Ascending aorta (tissue), 2 donors: ENCODE results near the gene MYO1E. TPM values are rescaled to one million over a fixed set of nuclear protein-coding genes. Genes with fewer than 3 reads are reported as not detected.

Experiments
- DNase-seq, 2 donors: peaks; one replicate each; pipeline ENCODE4 v3.0.0-alpha.2; 2019; ENCODE audit warnings: low spot score in 2 of 2
- H3K27ac ChIP-seq, 2 donors: fragments of 200-600 bp; sonication (generic); one replicate each; pipeline ENCODE4 v1.5.1; 2016 to 2017; ENCODE audit warnings: mild to moderate bottlenecking in 1 of 2
- H3K27me3 ChIP-seq: fragments of 200-600 bp; sonication (generic); one replicate; pipeline ENCODE4 v1.5.1; 2017
- H3K36me3 ChIP-seq, 2 donors: fragments of 200-600 bp; sonication (generic); one replicate each; pipeline ENCODE4 v1.5.1; 2016
- H3K4me1 ChIP-seq, 2 donors: fragments of 200-600 bp; sonication (generic); one replicate each; pipeline ENCODE4 v1.5.1; 2016 to 2017; ENCODE audit warnings: mild to moderate bottlenecking in 1 of 2
- H3K4me3 ChIP-seq, 2 donors: fragments of 200-600 bp; sonication (generic); one replicate each; pipeline ENCODE4 v1.5.1; 2016 to 2017; ENCODE audit warnings: mild to moderate bottlenecking in 1 of 2
- H3K9me3 ChIP-seq, 2 donors: fragments of 200-600 bp; sonication (generic); one replicate each; pipeline ENCODE4 v1.5.1; 2016
- intact Hi-C: fragments of 100-400 bp; cut with DNase I; formaldehyde crosslinking; loops from one replicate; pipeline ENCODE4 v1.15.1; 2023
- total RNA-seq: library from RNA; depleted of rRNA; stranded (reverse); fragments of >200 nt; gene quantifications from one replicate; pipeline ENCODE4 v1.1.0, GENCODE V29; 2016
- TF ChIP-seq, protein P1 (sequence below), 3 experiments: fragments of 200-600 bp in 2 of 3; fragments of 450-650 bp in 1 of 3; sonication (generic) in 2 of 3; IDR thresholded peaks; one replicate each; pipeline ENCODE4 v1.5.1; 2016 to 2019; ENCODE audit warnings: antibody characterized with exemption in 3 of 3, mild to moderate bottlenecking in 1 of 3, moderate library complexity in 1 of 3

Gene MYO1E
- total RNA-seq, 1 donor from 2014 or later: 48.0 TPM

DNA sequence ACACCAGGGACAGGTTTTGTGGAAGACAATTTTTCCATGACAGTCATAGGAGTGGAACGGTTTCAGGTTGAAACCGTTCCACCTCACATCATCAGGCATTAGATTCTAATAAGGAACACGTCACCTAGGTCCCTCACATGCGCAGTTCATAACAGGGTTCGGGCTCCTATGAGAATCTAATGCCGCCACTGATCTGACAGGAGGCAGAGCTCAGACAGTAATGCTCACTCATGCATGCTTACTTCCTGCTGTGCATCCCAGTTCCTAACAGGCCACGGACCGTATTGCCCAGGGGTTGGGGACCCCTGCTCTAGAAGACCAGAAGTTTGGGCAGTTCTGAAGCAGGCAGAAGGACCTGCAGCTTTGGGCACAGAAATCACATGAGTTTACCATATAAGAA, 61.5 kb downstream of the MYO1E start:
- TF ChIP-seq, protein P1, sequence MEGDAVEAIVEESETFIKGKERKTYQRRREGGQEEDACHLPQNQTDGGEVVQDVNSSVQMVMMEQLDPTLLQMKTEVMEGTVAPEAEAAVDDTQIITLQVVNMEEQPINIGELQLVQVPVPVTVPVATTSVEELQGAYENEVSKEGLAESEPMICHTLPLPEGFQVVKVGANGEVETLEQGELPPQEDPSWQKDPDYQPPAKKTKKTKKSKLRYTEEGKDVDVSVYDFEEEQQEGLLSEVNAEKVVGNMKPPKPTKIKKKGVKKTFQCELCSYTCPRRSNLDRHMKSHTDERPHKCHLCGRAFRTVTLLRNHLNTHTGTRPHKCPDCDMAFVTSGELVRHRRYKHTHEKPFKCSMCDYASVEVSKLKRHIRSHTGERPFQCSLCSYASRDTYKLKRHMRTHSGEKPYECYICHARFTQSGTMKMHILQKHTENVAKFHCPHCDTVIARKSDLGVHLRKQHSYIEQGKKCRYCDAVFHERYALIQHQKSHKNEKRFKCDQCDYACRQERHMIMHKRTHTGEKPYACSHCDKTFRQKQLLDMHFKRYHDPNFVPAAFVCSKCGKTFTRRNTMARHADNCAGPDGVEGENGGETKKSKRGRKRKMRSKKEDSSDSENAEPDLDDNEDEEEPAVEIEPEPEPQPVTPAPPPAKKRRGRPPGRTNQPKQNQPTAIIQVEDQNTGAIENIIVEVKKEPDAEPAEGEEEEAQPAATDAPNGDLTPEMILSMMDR (IDR thresholded peaks at IDR 0.05): no peak
- no peak for DNase-seq
- no peaks in the 10 kb centered on the region for H3K36me3 ChIP-seq
- H3K27me3 ChIP-seq: no peaks in the 10 kb centered on the region
- peaks cover 38 to 49% of the 10 kb centered on the region in 2 donors for H3K4me1 ChIP-seq
- no peaks in the 10 kb centered on the region for H3K9me3 ChIP-seq
- intact Hi-C loops: loop anchor here (5.0 to 10.0 kb wide), 3 partner anchors 79 to 1616 kb away; partner anchors contain the start of gene ADAM10
- H3K27ac ChIP-seq: peak overlapping the region in 1 of 2 donors; percentile 77
- H3K4me3 ChIP-seq: no peak overlapping the region

DNA sequence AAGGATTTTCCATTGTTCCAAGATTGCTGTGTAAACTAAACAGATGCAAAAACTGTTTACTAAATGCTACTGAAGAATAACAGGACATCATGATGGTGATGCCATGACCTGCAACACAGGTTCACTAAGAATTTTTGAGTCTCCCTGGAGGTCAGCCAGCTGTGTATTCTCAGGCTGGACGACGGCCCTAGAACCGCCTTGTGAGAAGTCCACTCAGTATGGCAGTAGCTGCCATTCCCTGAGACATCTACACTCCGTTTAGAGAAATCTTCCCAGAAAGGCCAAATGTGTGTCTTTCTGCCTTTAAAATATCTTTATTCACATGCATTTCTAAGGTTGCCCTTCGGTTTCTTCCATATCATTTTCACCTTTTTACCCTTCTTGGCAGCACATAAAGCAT, 63.3 kb downstream of the MYO1E start:
- TF ChIP-seq, protein P1 (IDR thresholded peaks at IDR 0.05): no peak
- no peaks in the 10 kb centered on the region for H3K9me3 ChIP-seq
- DNase-seq: no peak
- no peaks in the 10 kb centered on the region for H3K36me3 ChIP-seq
- H3K27me3 ChIP-seq: no peaks in the 10 kb centered on the region
- H3K4me3 ChIP-seq: no peak overlapping the region
- peaks cover 29 to 42% of the 10 kb centered on the region in 2 donors for H3K4me1 ChIP-seq
- intact Hi-C loops: loop anchor here (5.0 kb wide), 1 partner anchor 142 kb away; no protein-coding TSS in a partner anchor
- H3K27ac ChIP-seq: no peak overlapping the region

DNA sequence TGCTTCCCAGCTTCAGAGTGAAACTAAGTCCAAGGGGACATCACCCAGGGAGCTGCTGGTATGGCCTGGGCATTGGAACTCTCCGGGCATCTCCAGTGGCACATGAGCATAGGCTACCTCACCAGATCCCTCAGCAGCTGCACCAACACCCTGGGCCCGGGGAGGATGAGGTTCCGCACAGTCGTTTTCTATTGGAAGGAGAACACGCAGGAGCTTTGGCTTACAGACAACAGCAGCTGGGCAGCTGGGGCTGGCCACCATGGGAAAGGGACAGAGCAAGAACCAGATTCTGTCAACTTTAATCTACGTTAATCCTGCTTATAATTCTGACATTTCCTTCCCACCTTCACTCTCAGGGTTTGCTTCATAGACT, 65.5 kb downstream of the MYO1E start:
- Histone ChIP-seq H3K4me1 (peaks cover 13 to 30% of the 10 kb centered on the region in 2 donors), H3K4me3 (no peak overlapping the region), H3K36me3 (no peaks in the 10 kb centered on the region), H3K27ac (peak overlapping the region; percentile 70 to 84), H3K27me3 (no peaks in the 10 kb centered on the region), H3K9me3 (no peaks in the 10 kb centered on the region)
- TF ChIP-seq, protein P1 (IDR thresholded peaks at IDR 0.05): no peak
- intact Hi-C loops: loop anchor here (5.0 kb wide), 1 partner anchor 140 kb away; no protein-coding TSS in a partner anchor
- peak in 1 of 2 donors; percentile 58 for DNase-seq

DNA sequence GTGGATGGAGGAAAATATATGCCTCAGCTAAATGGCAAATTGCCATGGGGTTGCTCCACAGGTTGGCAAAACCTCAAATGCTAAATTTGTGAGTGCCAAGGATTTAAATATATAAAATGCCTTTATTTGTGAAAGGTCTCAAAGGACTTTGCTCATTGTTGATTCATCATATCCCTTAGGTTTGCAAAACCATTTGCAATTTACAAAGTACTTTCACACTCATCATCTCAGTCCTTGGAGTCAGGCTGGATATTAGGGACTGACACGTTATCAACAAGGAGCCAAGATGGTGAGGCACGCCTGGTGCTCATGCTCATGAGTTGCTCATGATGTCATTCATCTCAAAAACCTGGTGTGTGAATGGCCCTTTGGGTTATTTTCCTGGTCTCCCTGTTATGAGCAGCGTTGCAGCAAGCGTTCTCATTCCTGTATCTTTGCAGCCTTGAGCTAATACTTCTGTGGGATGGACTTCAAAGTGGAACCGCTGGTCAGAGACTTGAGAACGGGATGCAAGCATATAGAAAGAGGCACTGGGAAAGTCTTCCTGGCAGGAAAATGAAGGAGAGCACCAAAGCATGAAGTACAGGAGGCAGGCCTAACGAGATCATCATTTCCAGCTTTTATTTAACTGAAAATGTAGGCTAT, 66.0 kb downstream of the MYO1E start:
- DNase-seq: peak in 1 of 2 donors; percentile 84
- Histone ChIP-seq H3K9me3 (no peaks in the 10 kb centered on the region), H3K36me3 (no peaks in the 10 kb centered on the region), H3K27me3 (no peaks in the 10 kb centered on the region), H3K4me3 (no peak overlapping the region), H3K4me1 (peaks cover 11 to 31% of the 10 kb centered on the region in 2 donors), H3K27ac (peak overlapping the region; percentile 70 to 84)
- TF ChIP-seq, protein P1 (IDR thresholded peaks at IDR 0.05): no peak
- intact Hi-C loops: loop anchor here (5.0 kb wide), 1 partner anchor 139 kb away; no protein-coding TSS in a partner anchor

DNA sequence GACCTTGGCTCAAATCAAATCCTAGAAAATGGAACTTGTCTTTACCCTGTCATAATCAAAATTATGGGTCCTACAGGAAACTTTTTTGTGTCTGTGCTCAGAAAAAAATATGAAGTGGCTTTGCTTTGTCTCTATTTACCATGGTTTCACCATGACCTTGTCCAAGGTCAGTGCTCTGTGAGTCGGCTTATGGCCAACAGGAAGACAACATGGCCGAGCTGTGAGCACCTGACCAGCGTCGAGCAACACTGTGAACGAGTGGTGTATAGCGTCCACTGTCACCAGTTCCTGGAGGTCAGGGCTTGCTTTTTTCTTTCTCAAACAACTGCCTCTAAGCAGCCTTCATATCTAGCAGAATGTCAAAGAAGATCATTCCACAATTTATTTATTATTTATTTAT, 67.9 kb downstream of the MYO1E start:
- H3K4me1 ChIP-seq: peaks cover 12 to 47% of the 10 kb centered on the region in 2 donors
- H3K27me3 ChIP-seq: no peaks in the 10 kb centered on the region
- TF ChIP-seq, protein P1 (IDR thresholded peaks at IDR 0.05): no peak
- no peak for DNase-seq
- no peaks in the 10 kb centered on the region for H3K36me3 ChIP-seq
- H3K27ac ChIP-seq: peak overlapping the region; percentile 70 to 84
- no peaks in the 10 kb centered on the region for H3K9me3 ChIP-seq
- H3K4me3 ChIP-seq: no peak overlapping the region
- intact Hi-C loops: loop anchor here (5.0 kb wide), 2 partner anchors 138 to 373 kb away; partner anchors contain the start of gene SLTM
